Pons (tissue), 1 donor: ENCODE results near the gene SEMA3G.

ENCODE experiments used
- DNase-seq: peaks from one replicate; pipeline ENCODE4 v3.0.0-alpha.2; 2016; ENCODE audit warnings: low spot score

The SEMA3G gene

DNA sequence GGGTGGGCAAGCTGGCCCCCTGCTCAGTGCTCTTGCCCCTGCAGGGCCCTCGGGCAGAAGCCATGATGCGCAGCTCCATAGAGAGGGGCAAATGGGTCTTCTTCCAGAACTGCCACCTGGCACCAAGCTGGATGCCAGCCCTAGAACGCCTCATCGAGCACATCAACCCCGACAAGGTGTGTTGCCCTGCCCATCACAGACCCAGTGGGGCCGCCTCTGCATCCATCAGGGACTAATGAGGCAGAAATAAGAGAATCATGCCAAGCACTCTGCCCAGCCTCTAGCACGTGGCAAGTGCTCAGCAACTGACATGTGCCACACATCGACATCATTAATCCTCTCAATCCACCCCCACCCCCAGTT lies 49.4 kb downstream of the SEMA3G start:
- no peak for DNase-seq

DNA sequence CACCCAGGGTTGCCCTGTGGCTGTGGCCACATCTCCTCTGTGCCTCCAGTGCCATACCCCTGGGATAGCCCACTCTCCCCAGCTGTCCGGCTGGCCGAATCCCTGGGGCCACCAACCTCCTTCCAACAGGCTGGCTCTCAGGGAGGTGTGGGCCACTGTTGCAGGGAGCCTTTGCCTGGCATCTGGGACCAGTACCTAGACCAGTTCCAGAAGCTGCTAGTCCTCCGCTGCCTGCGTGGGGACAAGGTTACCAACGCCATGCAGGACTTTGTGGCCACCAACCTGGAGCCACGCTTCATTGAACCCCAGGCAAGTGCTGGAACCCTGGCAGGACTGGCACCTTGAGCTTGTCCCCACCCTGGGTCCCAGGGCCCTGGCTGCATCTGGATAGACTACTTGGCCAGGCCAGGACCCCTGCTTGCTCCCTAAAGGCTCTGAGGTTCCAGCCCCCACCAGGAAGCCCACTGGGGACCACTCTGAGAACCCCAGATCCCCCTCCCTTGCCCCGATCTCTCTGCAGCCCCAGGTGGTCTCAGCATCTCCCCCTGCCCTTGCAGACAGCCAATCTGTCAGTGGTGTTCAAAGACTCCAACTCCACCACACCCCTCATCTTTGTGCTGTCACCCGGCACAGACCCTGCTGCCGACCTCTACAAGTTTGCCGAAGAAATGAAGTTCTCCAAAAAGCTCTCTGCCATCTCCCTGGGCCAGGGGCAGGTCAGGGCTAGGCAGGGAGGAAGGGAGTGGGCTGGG lies 50.0 kb downstream of the SEMA3G start:
- DNase-seq = no peak

- DNase-seq = no peak
These were observed 50.8 kb downstream of the SEMA3G start for GRCh38 chr3:52393959-52394670.

DNA sequence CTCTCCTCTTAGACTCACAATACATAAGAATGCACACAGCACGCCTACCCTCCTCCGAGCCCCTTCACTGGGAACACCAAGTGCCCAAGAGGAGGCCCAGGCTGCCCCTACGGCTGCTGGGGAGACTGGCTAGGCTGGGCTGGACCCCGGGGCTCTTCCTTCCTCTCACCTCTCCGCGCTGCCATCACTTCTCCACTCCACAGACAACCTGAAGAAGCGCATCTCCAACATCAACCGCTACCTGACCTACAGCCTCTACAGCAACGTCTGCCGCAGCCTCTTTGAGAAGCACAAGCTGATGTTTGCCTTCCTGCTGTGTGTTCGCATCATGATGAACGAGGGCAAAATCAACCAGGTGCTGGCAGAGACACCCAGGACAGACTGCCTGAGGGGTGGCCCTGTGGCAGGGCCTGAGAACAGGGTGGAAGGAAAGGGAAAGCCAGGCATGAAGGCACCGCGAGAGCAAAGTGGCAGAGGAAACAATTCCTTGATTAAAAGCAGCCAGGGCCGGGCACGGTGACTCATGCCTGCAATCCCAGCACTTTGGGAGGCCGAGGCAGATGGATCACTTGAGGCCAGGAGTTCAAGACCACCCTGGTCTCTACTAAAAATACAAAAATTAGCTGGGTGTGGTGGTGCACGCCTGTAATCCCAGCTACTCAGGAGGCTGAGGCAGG lies 51.6 kb downstream of the SEMA3G start:
- DNase-seq = no peak

- DNase-seq = no peak
These were observed 52.5 kb downstream of the SEMA3G start for GRCh38 chr3:52392216-52392930.

DNA sequence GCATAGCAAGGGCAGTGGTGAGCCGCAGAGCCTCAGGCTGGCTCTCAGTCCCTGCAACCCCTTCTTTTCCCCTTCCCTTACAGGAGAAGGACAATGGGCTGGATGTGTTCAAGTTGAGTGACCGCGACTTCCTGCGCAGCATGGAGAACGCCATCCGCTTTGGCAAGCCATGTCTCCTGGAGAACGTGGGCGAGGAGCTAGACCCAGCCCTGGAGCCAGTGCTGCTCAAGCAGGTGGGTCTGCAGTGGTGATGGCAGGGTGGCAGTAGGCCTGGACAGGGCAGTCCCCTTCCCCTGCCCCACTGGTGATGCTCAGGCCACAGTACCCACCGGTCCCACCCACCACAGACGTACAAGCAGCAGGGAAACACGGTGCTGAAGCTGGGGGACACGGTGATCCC lies 53.8 kb downstream of the SEMA3G start:
- no peak for DNase-seq

GRCh38 chr3:52388933-52389332 lies 56.0 kb downstream of the SEMA3G start:
- DNase-seq = no peak

DNA sequence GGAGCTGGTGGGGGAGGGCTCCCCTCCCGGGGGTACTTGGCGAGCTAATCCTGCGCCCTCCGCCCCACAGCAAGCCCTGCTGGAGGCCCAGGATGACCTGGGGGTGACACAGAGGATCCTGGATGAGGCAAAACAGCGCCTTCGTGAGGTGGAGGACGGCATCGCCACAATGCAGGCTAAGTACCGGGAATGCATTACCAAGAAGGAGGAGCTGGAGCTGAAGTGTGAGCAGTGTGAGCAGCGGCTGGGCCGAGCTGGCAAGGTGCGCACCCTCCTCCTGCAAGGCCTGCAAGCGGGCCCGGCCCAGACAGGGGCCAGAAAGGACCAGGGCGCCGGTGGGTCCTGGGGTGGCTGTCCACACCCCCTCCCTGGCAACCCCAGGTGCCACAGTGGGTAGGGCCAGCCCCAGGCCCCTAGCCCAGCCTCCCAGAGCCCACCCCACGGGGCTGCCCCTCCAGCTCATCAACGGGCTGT lies 56.5 kb downstream of the SEMA3G start:
- DNase-seq = no peak

DNA sequence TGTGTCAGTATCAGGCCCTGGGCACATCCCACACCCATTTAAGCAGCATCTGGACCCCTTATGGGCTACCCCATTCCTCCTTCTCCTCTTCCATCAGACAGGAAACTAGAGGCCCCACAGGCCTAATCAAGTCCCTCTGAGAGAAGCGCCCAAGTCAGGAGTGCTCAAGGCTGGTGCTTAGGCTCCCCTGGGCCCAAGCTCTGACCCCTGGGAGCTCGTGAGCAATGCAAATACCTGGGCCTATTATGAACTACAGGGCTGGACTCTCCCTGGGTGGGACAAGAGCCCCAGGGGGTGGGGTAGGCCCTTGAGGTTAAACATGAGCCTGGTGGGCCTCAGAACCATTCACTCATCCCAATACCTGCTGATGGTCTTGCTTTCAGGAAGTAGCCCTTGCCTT lies 57.4 kb downstream of the SEMA3G start:
- DNase-seq = no peak

- DNase-seq = no peak
These were observed 59.7 kb downstream of the SEMA3G start for GRCh38 chr3:52385157-52385556.

GRCh38 chr3:52384019-52384761 lies 60.7 kb downstream of the SEMA3G start:
- no peak for DNase-seq

DNA sequence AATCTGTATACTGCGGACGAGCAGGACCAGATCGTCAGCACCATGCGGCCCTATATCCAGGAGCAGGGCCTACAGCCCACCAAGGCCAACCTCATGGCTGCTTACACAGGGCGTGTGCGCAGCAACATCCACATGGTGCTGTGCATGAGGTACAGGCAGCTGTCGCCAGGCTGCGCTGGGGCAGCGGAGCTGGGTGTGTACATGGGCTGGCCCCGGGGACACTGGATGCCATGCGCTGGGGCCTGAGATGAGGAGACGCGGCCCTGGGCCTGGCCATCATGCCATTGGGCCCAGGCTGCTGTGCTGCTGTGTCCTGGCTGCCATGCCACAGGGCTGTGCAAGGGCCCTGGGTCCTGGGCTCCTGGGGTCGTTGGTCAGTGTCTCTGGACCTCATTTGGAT lies 61.5 kb downstream of the SEMA3G start:
- DNase-seq = no peak
